H1 (cell line): Measurements from ENCODE around the gene ASMTL. TPM values are rescaled to one million over a fixed set of nuclear protein-coding genes. Genes with fewer than 3 reads are reported as not detected.

Experiments
- CTCF ChIA-PET: fragments of 300-600 bp; sonication (Branson Sonifier 250); formaldehyde crosslinking; loops from one replicate; lab custom pipeline; 2021; ENCODE audit not compliant: partially characterized antibody; lab: Charles Lee
- POLR2A ChIA-PET: fragments of 300-600 bp; sonication (Branson Sonifier 250); formaldehyde crosslinking; loops from one replicate; lab custom pipeline; 2021; ENCODE audit warnings: inconsistent platforms; ENCODE audit not compliant: partially characterized antibody; lab: Charles Lee
- DNase-seq, 2 experiments: peaks; one replicate each; pipeline versions ENCODE4 v3.0.0 to v3.0.0-alpha.2; 2010 to 2022; ENCODE audit warnings: low spot score in 2 of 2, low read depth in 1 of 2, mixed read lengths in 1 of 2
- FAIRE-seq: peaks from 2 replicates; lab custom pipeline; 2011; peaks lifted over from hg19 to GRCh38; lab: Jason Lieb, UNC
- H2AFZ ChIP-seq: 2 replicates; pipeline ENCODE4 v1.8.1; 2012; ENCODE audit warnings: low read length, inconsistent platforms
- H2AK5ac ChIP-seq: 2 replicates; pipeline ENCODE4 v1.6.1; 2013; ENCODE audit warnings: low read depth, low read length
- H2BK120ac ChIP-seq: replicated peaks from 2 replicates; pipeline ENCODE3; 2013; ENCODE audit warnings: low read depth, low read length, inconsistent platforms
- H2BK12ac ChIP-seq: 2 replicates; pipeline ENCODE4 v1.6.1; 2013; ENCODE audit warnings: low read depth, low read length
- H2BK15ac ChIP-seq: 2 replicates; pipeline ENCODE4 v1.6.1; 2013; ENCODE audit warnings: low read length
- H2BK20ac ChIP-seq: 2 replicates; pipeline ENCODE4 v1.6.1; 2013; ENCODE audit warnings: low read length
- H2BK5ac ChIP-seq: 2 replicates; pipeline ENCODE4 v1.6.1; 2013; ENCODE audit warnings: low read depth, low read length
- H3K14ac ChIP-seq: 2 replicates; pipeline ENCODE4 v1.6.1; 2013; ENCODE audit warnings: inconsistent platforms; ENCODE audit not compliant: insufficient read length
- H3K18ac ChIP-seq: 2 replicates; pipeline ENCODE4 v1.6.1; 2013; ENCODE audit warnings: low read length; ENCODE audit errors: extremely low read depth
- H3K23ac ChIP-seq: 2 replicates; pipeline ENCODE4 v1.6.1; 2013; ENCODE audit warnings: inconsistent platforms; ENCODE audit not compliant: insufficient read length
- H3K23me2 ChIP-seq: 2 replicates; pipeline ENCODE4 v1.6.1; 2013; ENCODE audit warnings: low read depth, low read length
- H3K27ac ChIP-seq: 2 replicates; pipeline ENCODE4 v1.6.1; 2011; ENCODE audit warnings: low read depth, low read length, inconsistent platforms
- H3K27me3 ChIP-seq, 4 experiments: replicated peaks in 1 of 4; 1 replicate in 1 of 4; 2 replicates in 3 of 4; pipeline versions ENCODE4 v1.6.1 to v1.8.1; 2011 to 2013; ENCODE audit warnings: low read length in 3 of 4, mild to moderate bottlenecking in 3 of 4, inconsistent platforms in 2 of 4, mixed read lengths in 2 of 4, moderate library complexity in 1 of 4; ENCODE audit not compliant: control insufficient read depth in 3 of 4, insufficient read depth in 3 of 4; ENCODE audit errors: extremely low read depth in 1 of 4
- H3K36me3 ChIP-seq, 4 experiments: 2 replicates each; pipeline versions ENCODE4 v1.6.1 to v1.8.1; 2011 to 2013; ENCODE audit warnings: mild to moderate bottlenecking in 4 of 4, low read length in 3 of 4, moderate library complexity in 2 of 4, control low read depth in 1 of 4, inconsistent platforms in 1 of 4; ENCODE audit not compliant: insufficient read depth in 4 of 4, control insufficient read depth in 2 of 4
- H3K4ac ChIP-seq: replicated peaks from 2 replicates; pipeline ENCODE3; 2013; ENCODE audit warnings: low read length, low read depth, mixed read lengths, inconsistent platforms; ENCODE audit not compliant: insufficient read length
- H3K4me1 ChIP-seq, 4 experiments: replicated peaks in 1 of 4; 1 replicate in 1 of 4; 2 replicates in 3 of 4; pipeline versions ENCODE4 v1.6.1 to v1.8.1; 2011 to 2013; ENCODE audit warnings: low read length in 3 of 4, inconsistent platforms in 2 of 4, mixed read lengths in 1 of 4; ENCODE audit not compliant: insufficient read depth in 4 of 4, control insufficient read depth in 3 of 4
- H3K4me2 ChIP-seq, 2 experiments: 2 replicates each; pipeline versions ENCODE4 v1.6.1 to v1.8.1; 2011 to 2013; ENCODE audit warnings: low read depth in 2 of 2, low read length in 2 of 2, control low read depth in 1 of 2, inconsistent platforms in 1 of 2, mild to moderate bottlenecking in 1 of 2; ENCODE audit not compliant: insufficient read depth in 1 of 2
- H3K4me3 ChIP-seq, 4 experiments: fragments of 200-600, 300-600 bp in 1 of 4; sonication (generic), shearing (Covaris generic), sonication (Bioruptor Twin) in 1 of 4; 2 replicates each; pipeline versions ENCODE4 v1.5.1 to v1.8.1; 2011 to 2016; ENCODE audit warnings: low read length in 4 of 4, low read depth in 3 of 4, control low read depth in 2 of 4, inconsistent platforms in 2 of 4, mild to moderate bottlenecking in 2 of 4, mixed read lengths in 1 of 4, moderate library complexity in 1 of 4; ENCODE audit not compliant: insufficient read depth in 2 of 4; ENCODE audit errors: extremely low read depth in 1 of 4
- H3K56ac ChIP-seq: replicated peaks from 2 replicates; pipeline ENCODE3; 2013; ENCODE audit warnings: low read depth, mild to moderate bottlenecking, mixed read lengths, low read length, inconsistent platforms; ENCODE audit not compliant: insufficient read length
- H3K79me1 ChIP-seq: 2 replicates; pipeline ENCODE4 v1.6.1; 2013; ENCODE audit warnings: low read depth, low read length, control low read depth
- H3K79me2 ChIP-seq, 2 experiments: 2 replicates each; pipeline versions ENCODE4 v1.6.1 to v1.8.1; 2012 to 2013; ENCODE audit warnings: low read length in 2 of 2, mild to moderate bottlenecking in 2 of 2, inconsistent platforms in 1 of 2; ENCODE audit not compliant: insufficient read depth in 2 of 2, control insufficient read depth in 1 of 2
- H3K9ac ChIP-seq, 4 experiments: replicated peaks in 1 of 4; 1 replicate in 1 of 4; 2 replicates in 3 of 4; pipeline versions ENCODE4 v1.6.1 to v1.8.1; 2011 to 2013; ENCODE audit warnings: low read depth in 3 of 4, low read length in 3 of 4, control low read depth in 2 of 4, mild to moderate bottlenecking in 2 of 4, moderate library complexity in 2 of 4, inconsistent platforms in 1 of 4; ENCODE audit errors: extremely low read depth in 1 of 4
- H3K9me3 ChIP-seq, 2 experiments: 2 replicates each; pipeline versions ENCODE4 v1.6.1 to v1.8.1; 2012 to 2013; ENCODE audit warnings: mild to moderate bottlenecking in 2 of 2, moderate library complexity in 2 of 2, control low read depth in 1 of 2, inconsistent platforms in 1 of 2, low read depth in 1 of 2, low read length in 1 of 2, mixed read lengths in 1 of 2; ENCODE audit not compliant: insufficient read depth in 2 of 2
- H4K20me1 ChIP-seq, 2 experiments: replicated peaks in 1 of 2; 2 replicates each; pipeline versions ENCODE3 to v1.8.1; 2011 to 2013; ENCODE audit warnings: inconsistent platforms in 2 of 2, low read length in 2 of 2, mild to moderate bottlenecking in 1 of 2; ENCODE audit not compliant: insufficient read depth in 2 of 2, control insufficient read depth in 1 of 2
- H4K5ac ChIP-seq: 2 replicates; pipeline ENCODE4 v1.6.1; 2013; ENCODE audit warnings: low read length, low read depth, mixed read lengths, inconsistent platforms; ENCODE audit not compliant: insufficient read length
- H4K8ac ChIP-seq: 2 replicates; pipeline ENCODE4 v1.8.0; 2013; ENCODE audit warnings: mild to moderate bottlenecking, moderate library complexity, low read length, inconsistent platforms; ENCODE audit not compliant: insufficient read depth; ENCODE audit errors: extremely low read depth
- H4K91ac ChIP-seq: replicated peaks from 2 replicates; pipeline ENCODE3; 2013; ENCODE audit warnings: low read length, mixed read lengths, inconsistent platforms; ENCODE audit not compliant: insufficient read length
- BCL11A ChIP-seq, 2 experiments: IDR thresholded peaks; one replicate each; pipeline ENCODE4 v1.6.1; 2011; ENCODE audit warnings: low read depth in 2 of 2, low read length in 2 of 2, mild to moderate bottlenecking in 2 of 2
- CHD1 ChIP-seq: IDR thresholded peaks from 2 replicates; pipeline ENCODE4 v1.6.1; 2012; ENCODE audit warnings: low read depth, low read length, improper control_type of control experiment
- CTBP2 ChIP-seq: IDR thresholded peaks from 2 replicates; pipeline ENCODE4 v1.7.0; 2011; ENCODE audit warnings: borderline replicate concordance, mild to moderate bottlenecking, moderate library complexity, mixed read lengths, low read length; ENCODE audit not compliant: insufficient read depth, insufficient read length
- EP300 ChIP-seq, 2 experiments: IDR thresholded peaks; 1 replicate in 1 of 2; 2 replicates in 1 of 2; pipeline ENCODE4 v1.6.1; 2011 to 2012; ENCODE audit warnings: low read depth in 2 of 2, low read length in 2 of 2, mild to moderate bottlenecking in 2 of 2, borderline replicate concordance in 1 of 2, inconsistent platforms in 1 of 2, moderate library complexity in 1 of 2
- GTF2F1 ChIP-seq: IDR thresholded peaks from 2 replicates; pipeline ENCODE4 v1.6.1; 2012; ENCODE audit warnings: low read depth, low read length, improper control_type of control experiment, borderline replicate concordance
- POLR2A ChIP-seq, 2 experiments: IDR thresholded peaks; 1 replicate in 1 of 2; 2 replicates in 1 of 2; pipeline ENCODE4 v1.6.1; 2011; ENCODE audit warnings: low read depth in 2 of 2, low read length in 2 of 2, mild to moderate bottlenecking in 2 of 2; ENCODE audit errors: control extremely low read depth in 1 of 2
- RAD21 ChIP-seq, 2 experiments: IDR thresholded peaks in 1 of 2; conservative IDR thresholded peaks in 1 of 2; 2 replicates each; pipeline ENCODE4 v1.6.1; 2011; ENCODE audit warnings: low read depth in 2 of 2, low read length in 2 of 2, improper control_type of control experiment in 1 of 2, inconsistent platforms in 1 of 2, mild to moderate bottlenecking in 1 of 2, moderate library complexity in 1 of 2
- RXRA ChIP-seq: IDR thresholded peaks from 2 replicates; pipeline ENCODE4 v1.6.1; 2011; ENCODE audit warnings: low read depth, mild to moderate bottlenecking, low read length, moderate library complexity; ENCODE audit not compliant: insufficient read depth
- SAP30 ChIP-seq: fragments of 300-600 bp; sonication (generic); IDR thresholded peaks from 2 replicates; pipeline ENCODE4 v1.7.1; 2012; ENCODE audit warnings: low read length, moderate library complexity, mild to moderate bottlenecking, inconsistent platforms; ENCODE audit not compliant: insufficient read depth, insufficient replicate concordance
- TAF1 ChIP-seq: IDR thresholded peaks from 2 replicates; pipeline ENCODE4 v1.6.1; 2011; ENCODE audit warnings: mild to moderate bottlenecking, low read depth, low read length
- TCF12 ChIP-seq: IDR thresholded peaks from 2 replicates; pipeline ENCODE4 v1.6.1; 2011; ENCODE audit warnings: low read depth, mild to moderate bottlenecking, low read length
- WGBS, 2 experiments: shearing (Covaris generic) in 1 of 2; methylation state at CpG; one replicate each; pipeline versions ENCODE4 v1.1.6 to v1.1.7; 2013 to 2015; ENCODE audit warnings: low lambda C conversion rate in 2 of 2, mixed read lengths in 2 of 2, inconsistent platforms in 1 of 2, low coverage in 1 of 2, missing lambda C conversion rate in 1 of 2; ENCODE audit not compliant: insufficient replicate concordance in 2 of 2, insufficient coverage in 1 of 2, insufficient read length in 1 of 2; ENCODE audit errors: extremely low coverage in 1 of 2, missing lambda C conversion rate in 1 of 2; 5-methylcytosine and 5-hydroxymethylcytosine counted together
- polyA plus RNA-seq, 7 experiments: library from polyadenylated mRNA; depleted of rRNA in 3 of 7; stranded (reverse) in 5 of 7; unstranded in 2 of 7; fragments of >200 nt in 5 of 7; fragments of 200-250 nt in 2 of 7; gene quantifications; 1 replicate in 5 of 7; 2 replicates in 1 of 7; 4 replicates in 1 of 7; pipeline versions ENCODE4 v1.2.1 to v1.2.3, GENCODE V29; 2011 to 2013; ENCODE audit warnings: missing spikeins in 2 of 7, mixed read lengths in 2 of 7
- total RNA-seq: library from RNA; stranded (reverse); fragmentation: NEBNext Ultra II Directional; extraction: Animal tissue kit (Norgen Biotek cat#: 25700); gene quantifications from 2 replicates; pipeline ENCODE4 v1.2.1, GENCODE V29; 2021

Gene ASMTL
- total and polyA plus RNA-seq, 2 of the 8 experiments (the other 6 are each of a cell fraction or from before 2014, with no cell fraction given): 75.6 to 81.4 TPM

DNA sequence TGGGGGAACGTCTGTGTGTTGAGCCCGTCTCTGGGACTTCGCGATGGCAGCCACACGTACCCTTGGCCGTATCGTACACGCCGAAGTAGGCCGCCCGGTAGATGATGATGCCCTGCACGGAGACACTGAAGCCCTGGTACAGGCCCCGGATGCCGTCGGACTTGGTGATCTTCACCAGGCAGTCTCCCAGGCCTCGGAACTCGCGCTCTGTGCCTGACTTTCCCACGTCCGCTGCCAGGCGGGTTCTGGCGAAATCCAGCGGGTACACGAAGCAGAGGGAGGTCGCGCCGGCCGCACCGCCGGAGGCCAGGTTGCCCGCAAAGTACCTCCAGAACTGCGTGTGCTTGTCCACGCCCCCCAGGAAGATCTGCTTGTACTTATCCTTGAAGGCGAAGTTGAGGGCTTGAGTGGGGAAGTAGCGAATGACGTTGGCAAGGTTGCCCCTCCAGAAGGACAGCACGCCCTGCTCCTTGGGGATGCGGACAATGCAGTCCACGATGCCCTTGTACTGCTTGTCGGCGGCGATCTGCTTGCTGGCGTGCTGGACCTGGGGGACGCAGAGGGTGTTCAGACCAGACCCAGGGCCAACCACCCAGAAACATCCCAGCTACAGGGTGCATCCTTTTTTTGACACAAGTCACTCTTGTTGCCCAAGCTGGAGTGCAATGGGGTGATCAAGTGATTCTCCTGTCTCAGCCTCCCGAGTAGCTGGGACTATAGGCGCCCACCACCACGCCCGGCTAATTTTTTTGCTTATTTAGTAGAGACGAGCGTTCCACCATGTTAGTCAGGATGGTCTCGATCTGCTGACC lies 63.3 kb downstream of the ASMTL start:
- Histone ChIP-seq H4K91ac (no peak overlapping the region), H4K5ac (no peak overlapping the region), H3K4me1 (peaks cover 0 to 3% (median 0%) of the 10 kb centered on the region in 4 experiments; a peak in 3 of 7 replicates), H3K23me2 (peaks cover 6% of the 10 kb centered on the region; the same call in 1 of the 2 replicates), H3K27me3 (no peaks in the 10 kb centered on the region), H3K18ac (no peak overlapping the region), H3K79me1 (peaks cover 4% of the 10 kb centered on the region; the same call in 1 of the 2 replicates), H2BK20ac (no peak overlapping the region), H4K8ac (no peak overlapping the region; the same call in 1 of the 2 replicates), H2AK5ac (no peak overlapping the region), H3K36me3 (peaks cover 56 to 69% (median 64%) of the 10 kb centered on the region in 4 experiments), H2BK15ac (no peak overlapping the region), H3K79me2 (peaks cover 23 to 59% of the 10 kb centered on the region in 2 experiments), H2BK5ac (no peak overlapping the region), H3K23ac (no peak overlapping the region), H3K4me2 (peak overlapping the region; percentile 37 to 86; a peak in 2 of 4 replicates), H2AFZ (no peak overlapping the region), H3K27ac (no peak overlapping the region), H2BK120ac (no peak overlapping the region), H2BK12ac (peak overlapping the region; percentile 17; the same call in 1 of the 2 replicates), H3K9ac (no peak overlapping the region), H3K4me3 (no peak overlapping the region), H3K4ac (no peak overlapping the region), H4K20me1 (peaks cover 34 to 47% of the 10 kb centered on the region in 2 experiments), H3K9me3 (no peaks in the 10 kb centered on the region), H3K14ac (no peak overlapping the region), H3K56ac (no peak overlapping the region)
- FAIRE-seq (no peak), DNase-seq (no peak)
- CTCF ChIA-PET: no interaction called here
- POLR2A ChIA-PET: no interaction called here
- WGBS, 2 experiments: 93% methylated on average over 50 of the region's 51 CpGs; no CpG with 5 or more reads in 1 of the 2 experiments
- TF ChIP-seq EP300 (IDR thresholded peaks at IDR 0.05; ENCODE audit: borderline replicate concordance in 1 of 2, low read depth in 2 of 2, low read length in 2 of 2): no peak
- TF ChIP-seq CHD1: no peak
- no peak for TF ChIP-seq SAP30
- TF ChIP-seq GTF2F1: no peak
- TF ChIP-seq CTBP2: no peak
- no peak for TF ChIP-seq RAD21 (IDR thresholded peaks at IDR 0.05 in 1 of 2, conservative IDR thresholded peaks at IDR 0.05 in 1 of 2; ENCODE audit: low read depth in 2 of 2, low read length in 2 of 2)
- TF ChIP-seq POLR2A (IDR thresholded peaks at IDR 0.05; ENCODE audit: control extremely low read depth in 1 of 2, low read depth in 2 of 2, low read length in 2 of 2): peak in 1 of 2 experiments; percentile 41; a peak in 1 of 3 replicates
- TF ChIP-seq BCL11A (IDR thresholded peaks at IDR 0.05; ENCODE audit: low read depth in 2 of 2, low read length in 2 of 2): no peak
- no peak for TF ChIP-seq TCF12
- TF ChIP-seq TAF1: no peak
- TF ChIP-seq RXRA: no peak
